ENCODE data around the gene ARID5B. TPM values are rescaled to one million over a fixed set of nuclear protein-coding genes. Genes with fewer than 3 reads are reported as not detected.

ARID5B gene
- total and polyA plus RNA-seq, 7 donors, result 8.5 to 166 (median 75.9) TPM

GRCh38 chr10:61894133-61894532 is 7.4 kb upstream of the ARID5B start:
- intact Hi-C loops (cut with DNase I), result loop anchor here in 1 of 2 donors (10.0 kb wide), 1 partner anchor 141 kb away; no protein-coding TSS in a partner anchor
- Histone ChIP-seq H3K36me3 (ENCODE audit: insufficient read depth in 1 of 2, low read depth in 1 of 2) (no peaks in the 10 kb centered on the region), H3K4me3 (no peak overlapping the region), H3K4me1 (peaks cover 19% of the 10 kb centered on the region), H3K9me3 (no peaks in the 10 kb centered on the region), H3K27ac (no peak overlapping the region), H3K27me3 (ENCODE audit: insufficient read depth in 3 of 3, low read length in 2 of 3) (no peaks in the 10 kb centered on the region)
- no peak for TF ChIP-seq CTCF (IDR thresholded peaks at IDR 0.05)
- ATAC-seq (no peak), DNase-seq (no peak)
- 62 to 71% (median 64%) methylated on average over 4 of the region's 4 CpGs for WGBS, 3 donors

GRCh38 chr10:61895898-61896600 is 5.5 kb upstream of the ARID5B start:
- no peak overlapping the region for H3K4me3 ChIP-seq
- H3K27me3 ChIP-seq (ENCODE audit: insufficient read depth in 3 of 3, low read length in 2 of 3), result no peaks in the 10 kb centered on the region
- no peaks in the 10 kb centered on the region for H3K36me3 ChIP-seq (ENCODE audit: insufficient read depth in 1 of 2, low read depth in 1 of 2)
- H3K9me3 ChIP-seq, result no peaks in the 10 kb centered on the region
- peaks cover 26% of the 10 kb centered on the region for H3K4me1 ChIP-seq
- WGBS, 3 donors, result 76 to 83% (median 81%) methylated on average over 6 of the region's 6 CpGs
- intact Hi-C loops (cut with DNase I), result loop anchor here (5.0 to 10.0 kb wide), 3 partner anchors 139 to 351 kb away; no protein-coding TSS in a partner anchor
- H3K27ac ChIP-seq, result no peak overlapping the region
- ATAC-seq (no peak), DNase-seq (no peak)
- TF ChIP-seq CTCF (IDR thresholded peaks at IDR 0.05), result no peak

GRCh38 chr10:61896854-61897661 is 4.4 kb upstream of the ARID5B start:
- Histone ChIP-seq H3K4me3 (peak overlapping the region; percentile 59), H3K36me3 (ENCODE audit: insufficient read depth in 1 of 2, low read depth in 1 of 2) (no peaks in the 10 kb centered on the region), H3K4me1 (peaks cover 24% of the 10 kb centered on the region), H3K27me3 (ENCODE audit: insufficient read depth in 3 of 3, low read length in 2 of 3) (no peaks in the 10 kb centered on the region), H3K27ac (peak overlapping the region; percentile 44), H3K9me3 (no peaks in the 10 kb centered on the region)
- peak; percentile 53 to 72 for DNase-seq
- peak; percentile 66 for TF ChIP-seq CTCF (IDR thresholded peaks at IDR 0.05)
- ATAC-seq, result peak; percentile 74 to 79 (median 78)
- 17 to 21% (median 19%) methylated on average over 32 of the region's 32 CpGs for WGBS, 3 donors
- intact Hi-C loops (cut with DNase I), result loop anchor here (5.0 to 10.0 kb wide), 3 partner anchors 138 to 350 kb away; no protein-coding TSS in a partner anchor

DNA sequence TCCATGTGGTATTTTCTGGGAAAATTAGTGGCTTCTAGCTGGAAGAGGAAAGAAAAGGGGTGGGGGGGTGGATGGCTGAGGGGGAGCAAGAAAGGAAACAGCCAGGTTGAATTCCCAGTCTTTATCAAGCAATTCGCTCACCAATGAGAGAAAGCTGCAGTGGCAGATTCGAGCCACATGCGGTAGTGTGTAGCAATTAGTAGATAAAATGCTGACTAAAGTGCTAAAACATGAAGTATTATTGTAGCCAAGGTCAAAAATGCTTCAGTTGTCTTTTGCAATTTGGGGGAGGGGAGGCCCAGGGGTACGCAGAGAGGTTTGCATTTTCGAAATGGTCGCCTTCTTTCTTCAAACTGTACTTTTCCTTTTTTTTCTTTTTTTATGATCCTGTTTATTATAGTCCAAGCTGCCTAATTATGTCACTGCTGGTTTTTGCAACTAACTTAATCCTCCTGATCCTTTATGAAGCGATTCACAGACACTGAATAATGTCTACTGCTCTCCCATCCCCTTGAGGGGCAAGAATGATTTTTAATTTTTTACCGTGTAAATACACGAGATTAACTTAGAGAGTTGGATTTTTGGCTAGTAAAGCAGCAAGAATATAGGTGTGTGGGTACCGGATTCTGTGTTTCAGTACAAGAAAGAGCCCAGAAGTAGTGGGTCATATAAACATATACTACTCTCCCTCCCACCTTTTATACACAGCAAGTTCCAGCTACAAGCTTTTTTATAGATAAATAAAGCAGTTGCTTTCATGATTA is 3.6 kb upstream of the ARID5B start:
- H3K27me3 ChIP-seq (ENCODE audit: insufficient read depth in 3 of 3, low read length in 2 of 3), result no peaks in the 10 kb centered on the region
- peak; percentile 30 for TF ChIP-seq CTCF (IDR thresholded peaks at IDR 0.05)
- peak overlapping the region; percentile 44 for H3K27ac ChIP-seq
- ATAC-seq (peak; percentile 32 to 51 (median 44)), DNase-seq (no peak)
- intact Hi-C loops (cut with DNase I), result loop anchor here (2.0 to 10.0 kb wide), 4 partner anchors 137 to 349 kb away; no protein-coding TSS in a partner anchor
- WGBS, 3 donors, result 34 to 44% (median 37%) methylated on average over 10 of the region's 10 CpGs
- peaks cover 20% of the 10 kb centered on the region for H3K4me1 ChIP-seq
- H3K9me3 ChIP-seq, result no peaks in the 10 kb centered on the region
- H3K4me3 ChIP-seq, result peak overlapping the region; percentile 59
- H3K36me3 ChIP-seq (ENCODE audit: insufficient read depth in 1 of 2, low read depth in 1 of 2), result no peaks in the 10 kb centered on the region

Measured in psoas muscle (tissue), 8 donors.